ENCODE measurements around the gene MYRIP. TPM values are rescaled to one million over a fixed set of nuclear protein-coding genes. Genes with fewer than 3 reads are reported as not detected.

Gene MYRIP
- total and polyA plus RNA-seq, 7 experiments from 2014 or later: not detected

DNA sequence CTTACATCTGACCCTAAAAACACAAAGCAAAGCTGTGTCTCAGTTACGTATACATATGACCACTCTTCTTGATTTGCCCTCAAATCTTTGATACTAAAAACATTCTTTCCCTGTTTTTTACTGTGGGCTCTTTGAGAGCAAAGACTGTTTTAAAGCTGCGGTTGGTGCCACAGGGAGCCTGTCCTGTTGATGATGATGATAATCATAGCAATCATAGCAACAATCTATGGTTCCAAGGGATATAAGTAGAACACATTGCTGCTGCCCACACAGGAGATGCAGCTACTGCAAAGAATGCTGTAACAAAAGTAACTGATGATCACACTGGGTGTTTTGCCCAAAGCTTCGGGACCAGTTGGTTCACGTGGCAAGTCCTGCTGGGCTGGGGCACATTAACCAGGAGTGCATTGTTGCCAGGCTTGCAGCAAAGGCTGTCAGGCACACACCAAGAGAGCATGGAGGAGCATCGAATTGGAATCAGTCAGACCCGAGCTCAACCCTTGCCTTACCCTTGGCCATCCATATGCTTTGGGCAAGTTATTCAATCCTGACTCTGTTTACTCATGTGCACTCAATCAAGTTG is 368.7 kb downstream of the MYRIP start:
- Histone ChIP-seq H3K27ac (ENCODE audit: low read depth, low read length) (no peak overlapping the region), H3K27me3 (ENCODE audit: control insufficient read depth in 2 of 2, insufficient read depth in 2 of 2, low read length in 2 of 2) (no peaks in the 10 kb centered on the region), H3K36me3 (ENCODE audit: control insufficient read depth in 2 of 3, insufficient read depth in 3 of 3, low read length in 3 of 3) (no peaks in the 10 kb centered on the region), H3K4me3 (ENCODE audit: low read length) (no peak overlapping the region), H3K4me1 (ENCODE audit: control insufficient read depth in 2 of 2, insufficient read depth in 2 of 2, low read length in 2 of 2) (no peaks in the 10 kb centered on the region), H3K9me3 (ENCODE audit: control insufficient read depth in 2 of 3, low read length in 3 of 3) (no peaks in the 10 kb centered on the region)
- POLR2A ChIA-PET: no interaction called here
- H3K4me1 Mint-ChIP-seq: no peaks in the 10 kb centered on the region
- ATAC-seq (no peak), DNase-seq (no peak)
- no peak overlapping the region for H3K27ac Mint-ChIP-seq
- H3K9me3 Mint-ChIP-seq: no peaks in the 10 kb centered on the region
- no peaks in the 10 kb centered on the region for H3K27me3 Mint-ChIP-seq
- CTCF ChIA-PET: interaction anchor here (0.5 to 2.1 kb wide), 5 partner anchors 9 to 1700 kb away, joined by 3 to 8 read pairs (median 3); no protein-coding TSS in a partner anchor
- H3K36me3 Mint-ChIP-seq: no peaks in the 10 kb centered on the region
- no peak overlapping the region for H3K4me3 Mint-ChIP-seq
- intact Hi-C loops (cut with micrococcal nuclease): loop anchor here (2.0 to 5.0 kb wide), 2 partner anchors 471 to 729 kb away; no protein-coding TSS in a partner anchor

DNA sequence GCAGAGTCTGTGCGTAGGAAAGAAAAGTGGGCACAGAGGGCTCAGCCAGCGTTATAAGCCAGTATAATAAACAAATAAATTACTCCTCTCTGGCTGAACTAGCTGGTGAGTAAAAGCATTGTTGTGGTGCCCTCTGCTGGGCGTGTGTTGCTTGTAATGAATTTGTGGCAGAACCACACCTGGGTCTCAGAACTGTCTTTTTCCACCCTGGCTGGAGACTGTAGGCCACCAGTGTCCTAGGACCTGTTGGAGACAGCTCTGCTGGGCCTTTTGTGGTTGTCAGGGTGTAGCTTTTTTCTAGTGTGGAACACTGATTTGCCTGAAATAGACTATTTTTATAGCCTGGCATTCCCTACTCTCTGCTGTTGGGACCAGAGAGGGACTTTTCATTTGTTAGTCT is 369.6 kb downstream of the MYRIP start:
- POLR2A ChIA-PET: no interaction called here
- intact Hi-C loops (cut with micrococcal nuclease): loop anchor here (1.0 to 5.0 kb wide), 3 partner anchors 472 to 773 kb away; partner anchors contain the start of gene RPSA (in 1 of the 2)
- Mint-ChIP-seq H3K4me3 (no peak overlapping the region), H3K9me3 (no peaks in the 10 kb centered on the region), H3K4me1 (no peaks in the 10 kb centered on the region), H3K36me3 (no peaks in the 10 kb centered on the region), H3K27ac (no peak overlapping the region), H3K27me3 (no peaks in the 10 kb centered on the region)
- H3K4me1 ChIP-seq (ENCODE audit: control insufficient read depth in 2 of 2, insufficient read depth in 2 of 2, low read length in 2 of 2): no peaks in the 10 kb centered on the region
- ATAC-seq: peak; percentile 47
- no peak overlapping the region for H3K4me3 ChIP-seq (ENCODE audit: low read length)
- no peaks in the 10 kb centered on the region for H3K27me3 ChIP-seq (ENCODE audit: control insufficient read depth in 2 of 2, insufficient read depth in 2 of 2, low read length in 2 of 2)
- peak in 8 of 9 donors; percentile 19 to 45 (median 26) for DNase-seq
- H3K9me3 ChIP-seq (ENCODE audit: control insufficient read depth in 2 of 3, low read length in 3 of 3): no peaks in the 10 kb centered on the region
- CTCF ChIA-PET: interaction anchor here (0.8 to 2.1 kb wide), 4 partner anchors 8 to 138 kb away, joined by 3 to 8 read pairs (median 4); no protein-coding TSS in a partner anchor
- no peak overlapping the region for H3K27ac ChIP-seq (ENCODE audit: low read depth, low read length)
- no peaks in the 10 kb centered on the region for H3K36me3 ChIP-seq (ENCODE audit: control insufficient read depth in 2 of 3, insufficient read depth in 3 of 3, low read length in 3 of 3)

DNA sequence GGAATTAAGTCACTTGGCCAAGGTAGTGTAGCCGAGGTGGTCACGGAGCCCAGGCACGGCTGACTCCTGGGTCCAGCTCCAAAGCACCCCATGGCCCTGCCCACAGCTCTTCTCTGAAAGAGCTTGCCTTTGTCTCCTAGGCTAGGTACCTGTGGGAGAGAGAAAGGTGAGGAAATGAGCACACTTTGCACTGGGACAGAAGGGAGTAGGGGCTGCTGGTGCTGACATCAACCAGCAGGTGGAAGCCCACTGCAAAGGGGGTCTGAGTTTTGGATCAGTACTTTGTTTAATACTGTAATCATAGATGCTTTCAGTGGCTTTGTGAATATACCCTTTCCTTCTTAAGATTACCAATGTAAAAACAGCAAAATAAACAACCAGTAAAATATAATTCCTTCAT is 371.8 kb downstream of the MYRIP start:
- no peak overlapping the region for H3K4me3 ChIP-seq (ENCODE audit: low read length)
- POLR2A ChIA-PET: interaction anchor here (1.4 kb wide), 1 partner anchor 9 kb away, joined by 3 read pairs; no protein-coding TSS in a partner anchor
- no peak overlapping the region for H3K27ac Mint-ChIP-seq
- DNase-seq: no peak
- no peak overlapping the region for H3K4me3 Mint-ChIP-seq
- H3K4me1 Mint-ChIP-seq: no peaks in the 10 kb centered on the region
- intact Hi-C loops (cut with micrococcal nuclease): no loop called here
- ATAC-seq: no peak
- H3K27ac ChIP-seq (ENCODE audit: low read depth, low read length): no peak overlapping the region
- H3K27me3 ChIP-seq (ENCODE audit: control insufficient read depth in 2 of 2, insufficient read depth in 2 of 2, low read length in 2 of 2): no peaks in the 10 kb centered on the region
- H3K36me3 Mint-ChIP-seq: no peaks in the 10 kb centered on the region
- no peaks in the 10 kb centered on the region for H3K9me3 ChIP-seq (ENCODE audit: control insufficient read depth in 2 of 3, low read length in 3 of 3)
- no peaks in the 10 kb centered on the region for H3K36me3 ChIP-seq (ENCODE audit: control insufficient read depth in 2 of 3, insufficient read depth in 3 of 3, low read length in 3 of 3)
- CTCF ChIA-PET: interaction anchor here (1.4 kb wide), 1 partner anchor 136 kb away, joined by 3 read pairs; no protein-coding TSS in a partner anchor
- peaks cover 0 to 2% (median 0%) of the 10 kb centered on the region in 5 donors for H3K27me3 Mint-ChIP-seq
- no peaks in the 10 kb centered on the region for H3K9me3 Mint-ChIP-seq
- H3K4me1 ChIP-seq (ENCODE audit: control insufficient read depth in 2 of 2, insufficient read depth in 2 of 2, low read length in 2 of 2): no peaks in the 10 kb centered on the region

DNA sequence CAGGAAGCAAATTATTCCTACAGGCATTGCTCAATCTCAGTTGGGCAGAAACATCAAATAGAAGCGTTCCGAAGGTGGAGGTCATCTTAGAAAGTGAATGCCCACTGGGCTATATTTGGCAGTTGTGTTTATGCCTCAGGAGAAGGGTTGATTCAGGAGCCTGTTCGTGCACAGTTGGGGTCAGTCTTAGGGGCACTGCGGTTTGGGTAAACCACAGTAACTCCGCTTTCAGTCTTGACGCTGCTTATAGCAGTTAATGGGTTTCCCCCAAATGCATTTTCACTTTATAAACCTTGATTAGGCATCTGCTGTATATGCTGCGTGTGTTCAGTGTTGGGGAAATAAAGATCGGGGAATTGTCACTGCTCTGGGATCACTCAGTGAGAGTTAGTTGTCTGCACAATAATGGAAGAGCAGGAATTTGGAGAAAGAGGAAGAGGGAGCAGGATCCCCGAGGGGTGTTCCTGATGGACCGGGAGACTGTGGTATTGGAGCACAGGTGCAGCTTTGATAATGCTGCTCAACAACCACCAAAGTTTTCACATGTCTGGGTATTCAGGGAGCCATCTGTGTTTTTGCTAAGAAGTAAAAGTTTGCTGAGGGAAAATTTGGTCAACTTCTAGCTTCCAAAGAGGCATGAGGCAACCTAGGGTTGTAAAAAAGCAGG is 375.8 kb downstream of the MYRIP start:
- CTCF ChIA-PET: no interaction called here
- no peak overlapping the region for H3K4me3 Mint-ChIP-seq
- H3K36me3 Mint-ChIP-seq: no peaks in the 10 kb centered on the region
- Histone ChIP-seq H3K36me3 (ENCODE audit: control insufficient read depth in 2 of 3, insufficient read depth in 3 of 3, low read length in 3 of 3) (no peaks in the 10 kb centered on the region), H3K27me3 (ENCODE audit: control insufficient read depth in 2 of 2, insufficient read depth in 2 of 2, low read length in 2 of 2) (no peaks in the 10 kb centered on the region), H3K4me3 (ENCODE audit: low read length) (no peak overlapping the region), H3K27ac (ENCODE audit: low read depth, low read length) (no peak overlapping the region), H3K4me1 (ENCODE audit: control insufficient read depth in 2 of 2, insufficient read depth in 2 of 2, low read length in 2 of 2) (no peaks in the 10 kb centered on the region), H3K9me3 (ENCODE audit: control insufficient read depth in 2 of 3, low read length in 3 of 3) (no peaks in the 10 kb centered on the region)
- ATAC-seq (no peak), DNase-seq (no peak)
- no peaks in the 10 kb centered on the region for H3K4me1 Mint-ChIP-seq
- intact Hi-C loops (cut with micrococcal nuclease): no loop called here
- H3K27ac Mint-ChIP-seq: no peak overlapping the region
- no peaks in the 10 kb centered on the region for H3K9me3 Mint-ChIP-seq
- POLR2A ChIA-PET: no interaction called here
- peaks cover 0 to 2% (median 0%) of the 10 kb centered on the region in 5 donors for H3K27me3 Mint-ChIP-seq

DNA sequence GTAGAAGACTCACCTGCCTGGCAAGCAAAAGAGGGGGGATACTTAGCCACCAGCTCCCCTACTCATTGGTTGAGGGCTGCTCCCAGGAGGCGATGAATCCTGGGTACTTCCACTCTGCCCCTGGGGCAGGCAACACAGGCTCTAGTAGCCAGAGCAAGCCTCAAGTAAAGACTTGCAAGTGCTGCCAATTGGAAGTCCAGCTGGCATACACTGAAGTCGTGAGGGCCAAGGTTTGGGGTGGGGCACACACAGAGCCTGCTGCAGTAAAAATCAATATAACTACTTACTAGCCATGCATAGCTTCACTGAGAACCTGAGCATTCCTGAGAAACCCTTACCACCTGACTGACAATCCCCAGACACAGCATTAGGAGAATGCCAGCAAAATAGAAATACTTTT is 377.1 kb downstream of the MYRIP start:
- H3K4me1 Mint-ChIP-seq: no peaks in the 10 kb centered on the region
- intact Hi-C loops (cut with micrococcal nuclease): no loop called here
- H3K27ac ChIP-seq (ENCODE audit: low read depth, low read length): no peak overlapping the region
- no peaks in the 10 kb centered on the region for H3K36me3 Mint-ChIP-seq
- peaks cover 0 to 2% (median 0%) of the 10 kb centered on the region in 5 donors for H3K27me3 Mint-ChIP-seq
- ATAC-seq: no peak
- CTCF ChIA-PET: interaction anchor here (0.8 to 0.9 kb wide), 2 partner anchors 8 to 131 kb away, joined by 3 read pairs; no protein-coding TSS in a partner anchor
- no peak for DNase-seq
- H3K27me3 ChIP-seq (ENCODE audit: control insufficient read depth in 2 of 2, insufficient read depth in 2 of 2, low read length in 2 of 2): no peaks in the 10 kb centered on the region
- no peaks in the 10 kb centered on the region for H3K9me3 ChIP-seq (ENCODE audit: control insufficient read depth in 2 of 3, low read length in 3 of 3)
- no peak overlapping the region for H3K4me3 ChIP-seq (ENCODE audit: low read length)
- H3K4me1 ChIP-seq (ENCODE audit: control insufficient read depth in 2 of 2, insufficient read depth in 2 of 2, low read length in 2 of 2): no peaks in the 10 kb centered on the region
- no peaks in the 10 kb centered on the region for H3K9me3 Mint-ChIP-seq
- no peak overlapping the region for H3K4me3 Mint-ChIP-seq
- no peak overlapping the region for H3K27ac Mint-ChIP-seq
- no peaks in the 10 kb centered on the region for H3K36me3 ChIP-seq (ENCODE audit: control insufficient read depth in 2 of 3, insufficient read depth in 3 of 3, low read length in 3 of 3)
- POLR2A ChIA-PET: no interaction called here

DNA sequence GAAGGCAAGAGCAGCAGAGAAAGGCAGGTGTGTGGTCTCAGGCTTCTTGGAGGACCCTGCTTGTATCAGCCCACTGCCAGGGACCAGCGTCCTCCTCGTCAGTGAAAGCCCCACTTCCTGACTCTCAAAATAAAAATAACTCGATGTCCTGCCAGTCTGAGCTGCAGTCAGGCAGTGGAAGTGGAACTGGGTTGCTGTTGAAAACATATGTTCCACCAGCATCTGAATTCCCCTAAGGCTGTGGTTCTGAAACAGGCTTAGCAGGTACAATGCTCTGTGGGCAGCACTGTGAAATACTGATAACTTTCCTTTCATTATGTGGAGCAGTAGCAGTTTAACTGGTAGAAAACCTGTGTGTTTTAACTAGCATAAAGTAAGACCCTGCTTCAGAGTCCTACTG is 378.5 kb downstream of the MYRIP start:
- no peaks in the 10 kb centered on the region for H3K36me3 Mint-ChIP-seq
- no peaks in the 10 kb centered on the region for H3K4me1 ChIP-seq (ENCODE audit: control insufficient read depth in 2 of 2, insufficient read depth in 2 of 2, low read length in 2 of 2)
- H3K27me3 ChIP-seq (ENCODE audit: control insufficient read depth in 2 of 2, insufficient read depth in 2 of 2, low read length in 2 of 2): no peaks in the 10 kb centered on the region
- no peaks in the 10 kb centered on the region for H3K9me3 ChIP-seq (ENCODE audit: control insufficient read depth in 2 of 3, low read length in 3 of 3)
- no peak overlapping the region for H3K4me3 ChIP-seq (ENCODE audit: low read length)
- DNase-seq (no peak), ATAC-seq (no peak)
- intact Hi-C loops (cut with micrococcal nuclease): no loop called here
- CTCF ChIA-PET: interaction anchor here (8.2 kb wide), 1 partner anchor 127 kb away, joined by 90 read pairs; no protein-coding TSS in a partner anchor
- no peaks in the 10 kb centered on the region for H3K4me1 Mint-ChIP-seq
- H3K36me3 ChIP-seq (ENCODE audit: control insufficient read depth in 2 of 3, insufficient read depth in 3 of 3, low read length in 3 of 3): no peaks in the 10 kb centered on the region
- H3K27ac Mint-ChIP-seq: no peak overlapping the region
- no peaks in the 10 kb centered on the region for H3K9me3 Mint-ChIP-seq
- POLR2A ChIA-PET: no interaction called here
- H3K4me3 Mint-ChIP-seq: no peak overlapping the region
- H3K27me3 Mint-ChIP-seq: peaks cover 0 to 2% (median 0%) of the 10 kb centered on the region in 5 donors
- no peak overlapping the region for H3K27ac ChIP-seq (ENCODE audit: low read depth, low read length)
